OCI-LY7 (cell line): ENCODE measurements around the gene DTX3. TPM values are rescaled to one million over a fixed set of nuclear protein-coding genes. Genes with fewer than 3 reads are reported as not detected.
"Not testable (repeated sequence)": the region's sequence is repeated elsewhere in the genome, so short reads cannot be mapped to it uniquely, and the experiment has no call there.

Experiments
- BruUV-seq: library from RNA; stranded (reverse); fragments of 400-500 nt; replicated peaks from 2 replicates; lab custom pipeline; 2021; lab: Mats Ljungman, UMichigan
- CTCF ChIA-PET: fragments of 300-600 bp; sonication (Branson Sonifier 250); formaldehyde crosslinking; loops from one replicate; lab custom pipeline; 2022; ENCODE audit warnings: antibody characterized with exemption; ENCODE audit not compliant: unreplicated experiment; lab: Charles Lee
- POLR2A ChIA-PET: fragments of 300-600 bp; sonication (Branson Sonifier 250); formaldehyde crosslinking; loops from one replicate; lab custom pipeline; 2022; ENCODE audit warnings: antibody characterized with exemption; lab: Charles Lee
- DNase-seq: peaks from one replicate; pipeline ENCODE4 v3.0.0-alpha.2; 2015; ENCODE audit warnings: low spot score
- H2AFZ ChIP-seq: fragments of 200-600 bp; sonication (generic), shearing (Covaris generic); 2 replicates; pipeline ENCODE4 v1.6.1; 2014; ENCODE audit warnings: mild to moderate bottlenecking, antibody characterized with exemption, low read length, moderate library complexity
- H3K27ac ChIP-seq: fragments of 200-600 bp; sonication (generic); 2 replicates; pipeline ENCODE4 v1.5.1; 2014; ENCODE audit warnings: mixed run types, low read depth, mild to moderate bottlenecking, moderate library complexity, low read length, inconsistent platforms; ENCODE audit not compliant: poor library complexity, severe bottlenecking
- H3K36me3 ChIP-seq: fragments of 200-600 bp; sonication (generic); 2 replicates; pipeline ENCODE4 v1.6.1; 2014; ENCODE audit warnings: mild to moderate bottlenecking, antibody characterized with exemption, low read length, moderate library complexity, mixed read lengths; ENCODE audit not compliant: insufficient read depth
- H3K4me1 ChIP-seq: fragments of 200-600 bp; sonication (generic); 2 replicates; pipeline ENCODE4 v1.5.1; 2014; ENCODE audit warnings: mild to moderate bottlenecking, low read length; ENCODE audit not compliant: insufficient read depth, poor library complexity, severe bottlenecking
- H3K4me2 ChIP-seq: fragments of 200-600 bp; sonication (generic); 2 replicates; pipeline ENCODE4 v1.6.1; 2014; ENCODE audit warnings: mild to moderate bottlenecking, low read length
- H3K4me3 ChIP-seq: fragments of 200-600 bp; sonication (generic); 2 replicates; pipeline ENCODE4 v1.5.1; 2014; ENCODE audit warnings: mild to moderate bottlenecking, low read depth, low read length; ENCODE audit not compliant: poor library complexity, severe bottlenecking
- H3K79me2 ChIP-seq: fragments of 200-600 bp; sonication (generic); 2 replicates; pipeline ENCODE4 v1.6.1; 2016; ENCODE audit warnings: low read depth, mild to moderate bottlenecking, low read length, moderate library complexity, mixed read lengths; ENCODE audit not compliant: insufficient read depth
- H3K9me2 ChIP-seq: fragments of 200-600 bp; sonication (generic); 2 replicates; pipeline ENCODE4 v1.6.1; 2016; ENCODE audit warnings: mild to moderate bottlenecking, low read length, mixed read lengths; ENCODE audit not compliant: insufficient read depth
- H3K9me3 ChIP-seq: fragments of 200-600 bp; sonication (generic); 2 replicates; pipeline ENCODE4 v1.6.1; 2014; ENCODE audit warnings: mild to moderate bottlenecking, mixed run types, low read length, mixed read lengths
- H4K20me1 ChIP-seq: fragments of 200-600 bp; sonication (generic); 2 replicates; pipeline ENCODE4 v1.6.1; 2014; ENCODE audit warnings: mild to moderate bottlenecking, antibody characterized with exemption, low read length, moderate library complexity, mixed read lengths; ENCODE audit not compliant: insufficient read depth
- CTCF ChIP-seq: fragments of 200-600 bp; sonication (generic); conservative IDR thresholded peaks from 2 replicates; pipeline ENCODE4 v1.5.1; 2014; ENCODE audit warnings: mild to moderate bottlenecking, antibody characterized with exemption, low read length, moderate library complexity, mixed read lengths
- EZH2phosphoT487 ChIP-seq: fragments of 200-600 bp; sonication (generic); IDR thresholded peaks from 2 replicates; pipeline ENCODE4 v1.6.1; 2018; ENCODE audit warnings: low read depth, borderline replicate concordance, mild to moderate bottlenecking, mixed run types, antibody characterized with exemption, low read length, moderate library complexity, mixed read lengths
- intact Hi-C: fragments of 100-400 bp; cut with micrococcal nuclease; formaldehyde crosslinking; loops from one replicate; pipeline ENCODE4 v1.10.0; 2022; ENCODE audit not compliant: unreplicated experiment
- total RNA-seq, 2 experiments: library from RNA; depleted of rRNA in 1 of 2; stranded (reverse); fragments of >200 nt in 1 of 2; shearing (Covaris generic) in 1 of 2; gene quantifications; 2 replicates each; pipeline ENCODE4 v1.2.3, GENCODE V29; 2014 to 2022

The DTX3 gene
- total RNA-seq, 2 experiments from 2014 or later = not detected

GRCh38 chr12:57615637-57616036, 11.0 kb downstream of the DTX3 start:
- Histone ChIP-seq H3K9me3 (no peaks in the 10 kb centered on the region), H3K79me2 (no peaks in the 10 kb centered on the region), H3K4me3 (no peak overlapping the region), H2AFZ (no peak overlapping the region), H3K36me3 (no peaks in the 10 kb centered on the region), H3K4me2 (no peak overlapping the region), H4K20me1 (no peaks in the 10 kb centered on the region), H3K4me1 (peaks cover 15% of the 10 kb centered on the region), H3K9me2 (no peaks in the 10 kb centered on the region), H3K27ac (no peak overlapping the region)
- no peak for DNase-seq
- BruUV-seq = no TSS peak
- ChIA-PET POLR2A (interaction anchor here (0.8 to 1.5 kb wide), 2 partner anchors 20 to 25 kb away, joined by 4 read pairs; partner anchors contain the start of gene PIP4K2C), CTCF (interaction anchor here (1.5 kb wide), 1 partner anchor 32 kb away, joined by 6 read pairs; no protein-coding TSS in a partner anchor)
- intact Hi-C loops = loop anchor here (2.0 kb wide), 1 partner anchor 33 kb away; no protein-coding TSS in a partner anchor
- TF ChIP-seq CTCF = no peak
- TF ChIP-seq EZH2phosphoT487 = no peak

- Histone ChIP-seq H3K4me1 (peaks cover 15% of the 10 kb centered on the region), H3K9me3 (no peaks in the 10 kb centered on the region), H3K9me2 (no peaks in the 10 kb centered on the region), H4K20me1 (no peaks in the 10 kb centered on the region), H3K4me2 (no peak overlapping the region), H3K27ac (no peak overlapping the region), H3K4me3 (no peak overlapping the region), H2AFZ (no peak overlapping the region), H3K79me2 (no peaks in the 10 kb centered on the region), H3K36me3 (no peaks in the 10 kb centered on the region)
- BruUV-seq = no TSS peak
- TF ChIP-seq EZH2phosphoT487 (no peak), CTCF (no peak)
- ChIA-PET CTCF (no interaction called here), POLR2A (interaction anchor here (0.7 to 0.8 kb wide), 2 partner anchors 8 to 19 kb away, joined by 3 to 4 read pairs; no protein-coding TSS in a partner anchor)
- no peak for DNase-seq
- intact Hi-C loops = no loop called here
Observed at GRCh38 chr12:57616383-57617101, 11.9 kb downstream of the DTX3 start.

GRCh38 chr12:57617942-57618341, 13.3 kb downstream of the DTX3 start:
- no TSS peak for BruUV-seq
- no peak overlapping the region for H3K4me2 ChIP-seq
- ChIA-PET POLR2A (no interaction called here), CTCF (no interaction called here)
- H4K20me1 ChIP-seq = no peaks in the 10 kb centered on the region
- H3K4me1 ChIP-seq = peaks cover 15% of the 10 kb centered on the region
- intact Hi-C loops = no loop called here
- no peaks in the 10 kb centered on the region for H3K9me2 ChIP-seq
- H3K36me3 ChIP-seq = no peaks in the 10 kb centered on the region
- no peak overlapping the region for H3K4me3 ChIP-seq
- no peak overlapping the region for H3K27ac ChIP-seq
- TF ChIP-seq EZH2phosphoT487 = no peak
- no peaks in the 10 kb centered on the region for H3K9me3 ChIP-seq
- no peak for DNase-seq
- no peak overlapping the region for H2AFZ ChIP-seq
- H3K79me2 ChIP-seq = no peaks in the 10 kb centered on the region

GRCh38 chr12:57618431-57618830, 13.8 kb downstream of the DTX3 start:
- POLR2A ChIA-PET, DNase-seq, intact Hi-C loops, H3K4me3 ChIP-seq, CTCF ChIA-PET, H2AFZ ChIP-seq, H3K27ac ChIP-seq, H4K20me1 ChIP-seq, H3K79me2 ChIP-seq, H3K9me3 ChIP-seq, H3K4me2 ChIP-seq, BruUV-seq, H3K9me2 ChIP-seq, H3K36me3 ChIP-seq: not testable (repeated sequence)
- peaks cover 15% of the 10 kb centered on the region for H3K4me1 ChIP-seq
